IMR-90 (cell line): ENCODE data around the gene GPC5. TPM values are rescaled to one million over a fixed set of nuclear protein-coding genes. Genes with fewer than 3 reads are reported as not detected.

Source experiments
- ATAC-seq: fragments of 200-7000 bp; cut with Tn5 transposase; 2 replicates; pipeline ENCODE4 v1.9.1; 2020; ENCODE audit warnings: low read depth, mild to moderate bottlenecking, moderate library complexity
- BruUV-seq: library from RNA; stranded (reverse); fragments of 400-500 nt; replicated peaks from 2 replicates; lab custom pipeline; 2021; lab: Mats Ljungman, UMichigan
- CTCF ChIA-PET: fragments of 300-600 bp; formaldehyde crosslinking; extraction: SDS; loops from one replicate; lab custom pipeline; 2021; ENCODE audit warnings: antibody characterized with exemption; lab: Yijun Ruan, JAX
- POLR2A ChIA-PET: fragments of 300-600 bp; sonication (Branson Sonifier 250); formaldehyde crosslinking; loops from one replicate; lab custom pipeline; 2022; ENCODE audit warnings: antibody characterized with exemption; ENCODE audit not compliant: unreplicated experiment; lab: Charles Lee
- DNase-seq: peaks from one replicate; pipeline ENCODE4 v3.0.0; 2013
- H2AFZ ChIP-seq: replicated peaks from 2 replicates; pipeline ENCODE3; 2013; ENCODE audit warnings: low read length, mild to moderate bottlenecking; ENCODE audit not compliant: poor library complexity
- H2AK5ac ChIP-seq: 2 replicates; pipeline ENCODE4 v1.6.1; 2013; ENCODE audit warnings: low read depth, low read length, inconsistent platforms
- H2AK9ac ChIP-seq: replicated peaks from 2 replicates; pipeline ENCODE3; 2013; ENCODE audit warnings: mild to moderate bottlenecking, low read depth, low read length, moderate library complexity; ENCODE audit not compliant: poor library complexity
- H2BK120ac ChIP-seq: 2 replicates; pipeline ENCODE4 v1.6.1; 2013; ENCODE audit warnings: low read depth, low read length, inconsistent platforms
- H2BK15ac ChIP-seq: 3 replicates; pipeline ENCODE4 v1.6.1; 2013; ENCODE audit warnings: low read depth, low read length, inconsistent platforms
- H2BK20ac ChIP-seq: 2 replicates; pipeline ENCODE4 v1.6.1; 2013; ENCODE audit warnings: low read depth, mild to moderate bottlenecking, inconsistent platforms, low read length, moderate library complexity
- H2BK5ac ChIP-seq: 2 replicates; pipeline ENCODE4 v1.6.1; 2013; ENCODE audit warnings: mild to moderate bottlenecking, low read depth, low read length, inconsistent platforms; ENCODE audit not compliant: poor library complexity, severe bottlenecking
- H3K14ac ChIP-seq: replicated peaks from 2 replicates; pipeline ENCODE4 v1.6.1; 2013; ENCODE audit warnings: low read depth, low read length, inconsistent platforms
- H3K18ac ChIP-seq: 2 replicates; pipeline ENCODE4 v1.6.1; 2013; ENCODE audit warnings: low read depth, low read length, control low read depth
- H3K23ac ChIP-seq: 2 replicates; pipeline ENCODE4 v1.6.1; 2013; ENCODE audit warnings: low read depth, low read length, inconsistent platforms
- H3K27ac ChIP-seq: 2 replicates; pipeline ENCODE4 v1.5.1; 2013; ENCODE audit warnings: mild to moderate bottlenecking, control low read depth, low read length; ENCODE audit not compliant: insufficient read depth
- H3K27me3 ChIP-seq: 2 replicates; pipeline ENCODE4 v1.6.1; 2013; ENCODE audit warnings: low read length; ENCODE audit not compliant: control insufficient read depth, insufficient read depth
- H3K36me3 ChIP-seq: 2 replicates; pipeline ENCODE4 v1.6.1; 2013; ENCODE audit warnings: low read length, mixed read lengths; ENCODE audit not compliant: control insufficient read depth, insufficient read depth
- H3K4ac ChIP-seq: 2 replicates; pipeline ENCODE4 v1.6.1; 2013; ENCODE audit warnings: low read depth, low read length, inconsistent platforms
- H3K4me1 ChIP-seq: 2 replicates; pipeline ENCODE4 v1.6.1; 2013; ENCODE audit warnings: low read length, mixed read lengths; ENCODE audit not compliant: control insufficient read depth, insufficient read depth
- H3K4me2 ChIP-seq: 2 replicates; pipeline ENCODE4 v1.6.1; 2013; ENCODE audit warnings: low read depth, mild to moderate bottlenecking, control low read depth, low read length, moderate library complexity
- H3K4me3 ChIP-seq: 2 replicates; pipeline ENCODE4 v1.5.1; 2013; ENCODE audit warnings: low read depth, mild to moderate bottlenecking, control low read depth, low read length, moderate library complexity; ENCODE audit not compliant: insufficient read depth
- H3K56ac ChIP-seq: 2 replicates; pipeline ENCODE4 v1.6.1; 2013; ENCODE audit warnings: low read length, inconsistent platforms; ENCODE audit not compliant: insufficient read depth; ENCODE audit errors: extremely low read depth
- H3K79me1 ChIP-seq, 2 experiments: 2 replicates each; pipeline ENCODE4 v1.6.1; 2013; ENCODE audit warnings: low read length in 2 of 2, inconsistent platforms in 1 of 2, low read depth in 1 of 2
- H3K9ac ChIP-seq: 2 replicates; pipeline ENCODE4 v1.6.1; 2013; ENCODE audit warnings: low read depth, low read length, control low read depth
- H3K9me1 ChIP-seq: 2 replicates; pipeline ENCODE4 v1.6.1; 2013; ENCODE audit warnings: low read length, inconsistent platforms; ENCODE audit not compliant: insufficient read depth
- H3K9me3 ChIP-seq: 2 replicates; pipeline ENCODE4 v1.6.1; 2013; ENCODE audit warnings: low read length; ENCODE audit not compliant: control insufficient read depth, insufficient read depth
- H4K20me1 ChIP-seq: 2 replicates; pipeline ENCODE4 v1.6.1; 2013; ENCODE audit warnings: low read length, inconsistent platforms; ENCODE audit not compliant: insufficient read depth
- H4K5ac ChIP-seq: 2 replicates; pipeline ENCODE4 v1.6.1; 2013; ENCODE audit warnings: mild to moderate bottlenecking, low read depth, low read length, control low read depth
- H4K8ac ChIP-seq, 2 experiments: 2 replicates each; pipeline ENCODE4 v1.6.1; 2013; ENCODE audit warnings: low read depth in 2 of 2, low read length in 2 of 2, control low read depth in 1 of 2, inconsistent platforms in 1 of 2
- H4K91ac ChIP-seq: 2 replicates; pipeline ENCODE4 v1.6.1; 2013; ENCODE audit warnings: low read depth, low read length, inconsistent platforms; ENCODE audit not compliant: insufficient read depth
- MXI1 ChIP-seq: IDR thresholded peaks from 2 replicates; pipeline ENCODE4 v1.6.1; 2012; ENCODE audit warnings: low read depth, mild to moderate bottlenecking, low read length, moderate library complexity, borderline replicate concordance
- POLR2A ChIP-seq: IDR thresholded peaks from 2 replicates; pipeline ENCODE4 v1.6.1; 2012; ENCODE audit warnings: mild to moderate bottlenecking, low read depth, low read length
- RCOR1 ChIP-seq: IDR thresholded peaks from 2 replicates; pipeline ENCODE4 v1.6.1; 2012; ENCODE audit warnings: mild to moderate bottlenecking, low read length, improper control_type of control experiment; ENCODE audit not compliant: insufficient replicate concordance
- WGBS, 2 experiments: methylation state at CpG; one replicate each; pipeline versions ENCODE4 v1.1.5 to v1.1.7; 2013; ENCODE audit warnings: missing lambda C conversion rate in 2 of 2; ENCODE audit not compliant: insufficient read length in 1 of 2; ENCODE audit errors: extremely low coverage in 2 of 2; 5-methylcytosine and 5-hydroxymethylcytosine counted together
- dilution Hi-C: fragments of 300-500 bp; cut with HindIII; formaldehyde crosslinking; loops from one replicate; pipeline ENCODE4 v1.14.3; 2018; ENCODE audit warnings: low sequenced_read_pairs; ENCODE audit not compliant: unreplicated experiment
- in situ Hi-C: fragments of 300-500 bp; cut with MboI; formaldehyde crosslinking; loops from 3 replicates; pipeline ENCODE4 v1.14.3; 2019; ENCODE audit warnings: low sequenced_read_pairs, inconsistent platforms, mixed read lengths
- intact Hi-C: fragments of 100-400 bp; cut with micrococcal nuclease; formaldehyde crosslinking; loops from 2 replicates; pipeline ENCODE4 v1.10.0; 2022
- polyA plus RNA-seq, 3 experiments: library from polyadenylated mRNA; depleted of rRNA; stranded (reverse); fragments of >200 nt; gene quantifications; 2 replicates each; pipeline ENCODE4 v1.2.3, GENCODE V29; 2012; ENCODE audit warnings: low replicate concordance in 1 of 3
- total RNA-seq: library from RNA; depleted of rRNA; stranded (reverse); fragments of >200 nt; gene quantifications from 2 replicates; pipeline ENCODE4 v1.2.3, GENCODE V29; 2012
- TF ChIP-seq, protein P1 (sequence below): fragments of 150-350 bp; IDR thresholded peaks from 2 replicates; pipeline ENCODE4 v1.6.1; 2016; ENCODE audit warnings: low read depth, mild to moderate bottlenecking, low read length, moderate library complexity, borderline replicate concordance

GPC5 gene
- total and polyA plus RNA-seq, 2 of the 4 experiments (the other 2 are of a cell fraction): 0.94 to 1.8 TPM

DNA sequence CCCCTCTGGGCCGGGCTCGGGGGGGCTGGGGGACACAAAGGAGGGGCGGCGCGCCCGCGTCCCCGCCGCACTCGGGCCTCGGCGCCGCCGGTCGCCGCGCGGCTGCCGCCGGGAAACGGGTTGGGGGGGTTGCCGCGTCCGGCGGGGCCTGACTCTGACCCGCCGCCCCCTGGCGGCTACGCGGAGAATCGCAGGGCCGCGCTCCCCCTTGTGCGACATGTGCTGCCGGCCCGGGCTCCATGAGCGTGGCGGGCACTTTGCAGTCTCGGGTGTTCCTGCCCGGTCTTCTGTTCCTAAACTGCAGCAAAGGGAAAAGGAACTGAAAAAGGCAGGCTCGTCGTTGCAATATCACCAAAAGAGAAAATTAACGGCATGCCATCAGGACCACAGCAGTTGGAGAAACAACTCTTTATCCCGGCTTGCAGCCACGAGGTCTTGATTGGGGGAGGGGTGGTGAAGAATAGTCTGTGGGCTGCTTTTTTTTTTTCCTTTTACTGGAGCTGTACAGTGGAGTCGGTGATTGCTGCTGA lies 49.5 kb upstream of the GPC5 start (continued):
- TF ChIP-seq, protein P1, sequence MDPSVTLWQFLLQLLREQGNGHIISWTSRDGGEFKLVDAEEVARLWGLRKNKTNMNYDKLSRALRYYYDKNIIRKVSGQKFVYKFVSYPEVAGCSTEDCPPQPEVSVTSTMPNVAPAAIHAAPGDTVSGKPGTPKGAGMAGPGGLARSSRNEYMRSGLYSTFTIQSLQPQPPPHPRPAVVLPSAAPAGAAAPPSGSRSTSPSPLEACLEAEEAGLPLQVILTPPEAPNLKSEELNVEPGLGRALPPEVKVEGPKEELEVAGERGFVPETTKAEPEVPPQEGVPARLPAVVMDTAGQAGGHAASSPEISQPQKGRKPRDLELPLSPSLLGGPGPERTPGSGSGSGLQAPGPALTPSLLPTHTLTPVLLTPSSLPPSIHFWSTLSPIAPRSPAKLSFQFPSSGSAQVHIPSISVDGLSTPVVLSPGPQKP: no peak
- no peak for TF ChIP-seq POLR2A

DNA sequence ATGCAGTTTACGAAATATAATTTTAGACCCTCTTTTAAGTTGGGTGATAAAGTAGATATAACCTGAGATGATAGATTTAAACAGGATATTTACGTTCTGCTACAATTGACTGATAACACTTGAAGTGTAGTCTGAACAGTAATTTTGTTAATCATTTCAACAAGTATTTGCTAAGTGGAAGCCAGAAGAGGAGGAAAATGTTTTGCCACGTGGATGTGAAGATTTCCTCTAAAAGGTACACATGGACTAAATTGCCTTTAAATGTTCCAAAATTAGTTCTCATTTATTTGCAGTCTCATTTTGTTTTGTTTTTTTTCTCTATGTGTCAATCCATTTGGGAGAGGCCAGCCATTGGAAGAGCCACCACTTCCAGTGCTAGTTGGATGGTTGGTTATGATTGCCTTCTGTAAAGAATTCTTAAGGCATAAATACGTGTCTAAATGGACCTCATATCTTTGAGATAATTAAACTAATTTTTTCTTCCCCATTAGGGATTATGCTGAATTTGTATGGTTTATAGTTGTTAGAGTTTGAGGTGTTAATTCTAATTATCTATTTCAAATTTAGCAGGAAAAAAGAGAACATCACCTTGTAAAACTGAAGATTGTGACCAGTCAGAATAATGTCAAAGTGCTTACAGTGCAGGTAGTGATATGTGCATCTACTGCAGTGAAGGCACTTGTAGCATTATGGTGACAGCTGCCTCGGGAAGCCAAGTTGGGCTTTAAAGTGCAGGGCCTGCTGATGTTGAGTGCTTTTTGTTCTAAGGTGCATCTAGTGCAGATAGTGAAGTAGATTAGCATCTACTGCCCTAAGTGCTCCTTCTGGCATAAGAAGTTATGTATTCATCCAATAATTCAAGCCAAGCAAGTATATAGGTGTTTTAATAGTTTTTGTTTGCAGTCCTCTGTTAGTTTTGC lies 48.2 kb upstream of the GPC5 start:
- H3K56ac ChIP-seq: no peak overlapping the region
- no peak overlapping the region for H2AK5ac ChIP-seq
- 0 out of 2 replicates have a peak, but pooled peaks have one; percentile 19 for TF ChIP-seq MXI1
- no peak for TF ChIP-seq RCOR1
- DNase-seq (no peak), ATAC-seq (no peak)
- H4K8ac ChIP-seq: no peak overlapping the region
- H3K79me1 ChIP-seq: peaks cover 13 to 26% of the 10 kb centered on the region in 2 experiments
- H3K9me1 ChIP-seq: no peaks in the 10 kb centered on the region
- H3K18ac ChIP-seq: no peak overlapping the region
- H3K27me3 ChIP-seq: peaks cover 7% of the 10 kb centered on the region; the same call in 1 of the 2 replicates
- H3K9ac ChIP-seq: peak overlapping the region; percentile 84; the same call in 1 of the 2 replicates
- no peak overlapping the region for H2AFZ ChIP-seq
- no peak overlapping the region for H2BK20ac ChIP-seq
- in situ Hi-C loops (no loop called here), intact Hi-C loops (no loop called here), dilution Hi-C loops (no loop called here)
- H3K4me2 ChIP-seq: peak overlapping the region; percentile 94
- no peak overlapping the region for H2BK120ac ChIP-seq
- peaks cover 3% of the 10 kb centered on the region for H3K4me1 ChIP-seq
- peak overlapping the region; percentile 0; the same call in 1 of the 2 replicates for H3K23ac ChIP-seq
- H3K14ac ChIP-seq: peak overlapping the region; percentile 25
- WGBS, 2 experiments: 17% methylated on average over 1 of the region's 5 CpGs; no CpG with 5 or more reads in 1 of the 2 experiments
- ChIA-PET POLR2A (no interaction called here), CTCF (interaction anchor here (0.8 kb wide), 1 partner anchor 9 kb away, joined by 4 read pairs; no protein-coding TSS in a partner anchor)
- no peak overlapping the region for H2AK9ac ChIP-seq
- H2BK15ac ChIP-seq: no peak overlapping the region
- H3K27ac ChIP-seq: no peak overlapping the region
- H4K91ac ChIP-seq: no peak overlapping the region
- H4K5ac ChIP-seq: peak overlapping the region; percentile 40; the same call in 1 of the 2 replicates
- H3K36me3 ChIP-seq: peaks cover 13% of the 10 kb centered on the region
- H3K4ac ChIP-seq: no peak overlapping the region
- H3K9me3 ChIP-seq: no peaks in the 10 kb centered on the region
- BruUV-seq: TSS peak; percentile 37
- H4K20me1 ChIP-seq: peaks cover 16% of the 10 kb centered on the region
- H3K4me3 ChIP-seq: no peak overlapping the region
- no peak overlapping the region for H2BK5ac ChIP-seq
